Measurements from ENCODE around the gene TMEM234.

GRCh38 chr1:32265846-32266245, 43.7 kb upstream of the TMEM234 start:
- TF ChIP-seq CTCF (conservative IDR thresholded peaks at IDR 0.05 in 1 of 2, IDR thresholded peaks at IDR 0.05 in 1 of 2; ENCODE audit: extremely low read depth in 1 of 2, insufficient read depth in 1 of 2, low read depth in 1 of 2, low read length in 2 of 2) (no peak), EZH2 (IDR thresholded peaks at IDR 0.05; ENCODE audit: borderline replicate concordance, low read length) (no peak)

Data from mammary epithelial cell (primary cell).